GM12873 (cell line): ENCODE results near the gene ACE2.

Source experiments
- CTCF ChIP-seq: IDR thresholded peaks from 2 replicates; pipeline ENCODE4 v1.5.1; 2012; ENCODE audit warnings: low read depth, mild to moderate bottlenecking, moderate library complexity, low read length, control low read depth; ENCODE audit not compliant: insufficient read depth; ENCODE audit errors: missing control alignments

Gene ACE2

GRCh38 chrX:15600745-15601144 is at the start of gene ACE2:
ACE2 (minus strand) TSS chrX:15600960; CDS start chrX:15600911, 49 bp downstream.
- no peak for TF ChIP-seq CTCF

GRCh38 chrX:15646543-15646942 is 45.8 kb upstream of the ACE2 start:
- TF ChIP-seq CTCF, result no peak

- TF ChIP-seq CTCF, result no peak
Observed at GRCh38 chrX:15646031-15646430, 45.3 kb upstream of the ACE2 start.

GRCh38 chrX:15645266-15645665 is 44.5 kb upstream of the ACE2 start:
- no peak for TF ChIP-seq CTCF

- no peak for TF ChIP-seq CTCF
Observed at GRCh38 chrX:15644560-15644872, 43.8 kb upstream of the ACE2 start.

GRCh38 chrX:15643786-15644559 is 43.2 kb upstream of the ACE2 start:
- no peak for TF ChIP-seq CTCF

GRCh38 chrX:15631637-15632036 is 30.9 kb upstream of the ACE2 start:
- no peak for TF ChIP-seq CTCF
